ENCODE data around the gene TBCCD1.
"Not testable (repeated sequence)": the region's sequence is repeated elsewhere in the genome, so short reads cannot be mapped to it uniquely, and the experiment has no call there.

TBCCD1 gene

GRCh38 chr3:186596568-186597287, 29.6 kb upstream of the TBCCD1 start:
- FAIRE-seq: no peak
- no peak for DNase-seq (ENCODE audit: low spot score)

DNA sequence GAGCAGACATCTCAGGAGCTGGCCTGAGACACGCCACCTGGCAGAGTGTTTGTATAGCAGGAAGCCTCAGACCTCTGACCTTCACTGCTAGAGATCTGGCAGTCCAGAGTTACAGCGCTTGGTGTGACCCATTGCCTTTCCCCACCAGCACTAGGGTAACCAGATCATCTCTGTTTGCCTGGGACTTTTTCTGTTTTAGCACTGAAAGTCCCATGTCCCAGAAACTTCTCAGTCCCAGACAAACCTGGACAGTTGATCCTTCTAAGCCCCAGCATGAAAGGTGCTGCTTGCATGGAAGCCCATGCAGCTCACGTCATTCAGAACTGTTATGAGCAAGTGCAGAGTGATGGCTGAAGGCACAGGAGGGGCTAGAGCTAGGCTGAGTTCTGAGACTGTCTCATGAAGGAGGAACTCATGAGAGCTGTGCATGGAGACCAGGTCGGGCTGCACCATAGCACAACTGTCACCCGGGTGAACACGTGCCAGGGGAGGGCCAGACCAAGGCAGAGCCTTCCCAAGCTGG, 27.5 kb upstream of the TBCCD1 start:
- DNase-seq (ENCODE audit: low spot score) (no peak), FAIRE-seq (no peak)

- FAIRE-seq: no peak
Measured at GRCh38 chr3:186593862-186594261, 26.7 kb upstream of the TBCCD1 start.

DNA sequence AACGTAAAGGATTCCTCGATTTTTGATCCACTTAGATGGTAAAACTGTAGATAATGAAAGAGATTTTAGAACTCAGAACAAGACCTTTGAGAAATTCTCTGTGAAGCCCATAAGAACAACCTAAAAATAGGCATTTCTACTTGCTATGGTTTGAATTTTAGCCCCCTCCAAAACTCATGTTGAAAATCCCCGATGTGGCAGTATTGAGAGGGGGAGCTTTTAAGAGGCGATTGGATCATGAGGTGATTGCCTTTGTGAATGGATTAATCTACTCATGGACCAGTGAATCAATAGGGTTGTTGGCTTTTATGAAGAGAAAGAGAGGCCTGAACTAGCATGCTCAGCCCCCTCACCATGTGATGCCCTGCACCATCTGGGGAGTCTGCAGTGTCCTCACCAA, 25.5 kb upstream of the TBCCD1 start:
- FAIRE-seq: no peak

More at GRCh38 chr3:186593862-186594261, 26.7 kb upstream of the TBCCD1 start:
- no peak for DNase-seq (ENCODE audit: low spot score)

DNA sequence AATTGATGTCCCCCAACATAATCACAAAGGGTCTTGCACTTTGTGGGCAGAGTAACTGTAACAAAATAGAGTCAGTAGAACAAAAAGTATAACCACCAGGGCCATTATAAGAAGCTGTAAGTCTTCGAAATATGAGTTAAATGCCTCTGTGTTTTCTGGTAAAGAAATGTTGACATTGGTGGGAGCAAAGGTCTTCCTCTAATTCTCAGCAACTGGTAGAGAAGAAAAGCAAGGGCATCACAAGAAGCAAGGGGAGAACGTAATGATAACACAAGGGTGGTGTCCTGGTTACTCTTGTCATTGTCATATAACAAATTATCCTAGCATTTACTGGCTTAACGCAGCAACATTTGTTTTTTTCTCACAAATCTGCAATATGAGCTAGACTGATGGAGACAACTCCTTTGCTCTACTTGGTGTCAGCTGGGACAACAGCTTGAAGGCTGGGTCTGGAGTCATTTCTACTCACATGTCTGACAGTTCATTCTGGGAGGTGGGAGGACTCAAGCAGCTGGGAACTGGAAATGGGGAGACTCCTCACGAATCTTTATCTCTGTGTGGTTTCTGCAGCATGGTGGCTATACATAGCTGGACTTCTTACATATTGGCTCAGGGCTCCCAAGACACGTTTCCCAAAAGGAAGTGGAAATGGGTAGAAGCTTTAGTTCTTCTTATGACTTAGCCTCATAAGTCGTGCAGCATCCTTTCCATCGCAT, 23.6 kb upstream of the TBCCD1 start:
- DNase-seq (ENCODE audit: low spot score): no peak
- no peak for FAIRE-seq

More for the DNA sequence above, 25.5 kb upstream of the TBCCD1 start:
- DNase-seq (ENCODE audit: low spot score): no peak

- no peak for FAIRE-seq
- DNase-seq (ENCODE audit: low spot score): no peak
Measured at GRCh38 chr3:186589856-186590579, 22.9 kb upstream of the TBCCD1 start.

DNA sequence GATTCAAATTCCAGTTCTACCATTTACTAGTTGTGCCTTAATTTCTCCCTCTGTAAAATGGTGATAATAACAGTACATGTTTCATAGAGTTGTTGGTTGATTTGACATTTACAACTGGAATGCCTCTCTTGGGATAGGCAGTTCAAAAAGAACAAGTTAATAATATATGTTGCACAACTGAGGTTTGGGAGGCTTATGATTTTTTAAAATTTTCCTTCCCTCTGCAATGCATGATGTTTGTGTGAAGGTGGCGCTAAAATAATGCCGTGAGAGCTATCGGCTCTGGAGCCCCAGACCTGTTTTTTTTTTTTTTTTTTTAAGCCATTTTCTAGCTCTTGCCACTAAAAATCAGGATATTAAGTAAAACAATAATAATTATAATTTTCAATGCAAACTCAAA, 22.0 kb upstream of the TBCCD1 start:
- DNase-seq (ENCODE audit: low spot score): no peak
- FAIRE-seq: no peak

DNA sequence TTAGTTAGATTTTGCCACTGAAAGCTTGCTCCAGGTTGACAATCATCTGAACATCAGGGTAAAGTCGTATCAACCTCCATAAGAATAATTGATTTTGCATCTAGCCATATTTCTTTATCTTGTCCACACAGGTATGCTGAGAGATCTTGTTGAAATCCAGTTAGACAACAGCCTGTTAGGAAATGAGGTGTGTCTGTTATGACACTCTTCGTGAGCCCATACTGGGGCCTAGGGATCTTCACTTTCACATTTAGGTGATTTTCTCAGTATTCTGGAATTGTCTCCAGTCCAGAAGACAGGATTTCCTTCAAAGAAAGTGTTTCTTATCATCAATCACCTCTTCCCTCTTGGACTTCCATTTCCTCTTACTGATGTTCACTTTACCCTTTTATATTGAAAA, 21.5 kb upstream of the TBCCD1 start:
- FAIRE-seq (peak; percentile 61), DNase-seq (ENCODE audit: low spot score) (no peak)

DNA sequence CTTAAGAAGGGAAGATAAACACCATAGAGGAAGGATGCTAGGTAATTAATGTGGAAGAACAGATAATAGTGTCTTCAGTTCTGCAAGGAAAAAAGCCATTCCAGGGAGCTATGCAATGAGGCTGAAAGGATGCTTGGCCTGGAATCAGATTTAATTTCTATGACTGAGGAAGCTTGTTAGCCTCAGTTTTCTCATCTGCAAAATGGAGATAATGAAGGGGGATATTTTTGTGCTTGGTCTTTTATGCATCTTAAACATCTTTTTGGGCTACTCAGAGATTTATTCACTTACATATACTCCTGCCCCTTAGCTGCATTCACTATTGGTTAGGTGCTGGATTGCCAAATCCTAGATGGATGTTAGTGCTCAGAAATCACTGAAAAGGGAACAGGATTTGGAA, 20.0 kb upstream of the TBCCD1 start:
- DNase-seq (ENCODE audit: low spot score) (no peak), FAIRE-seq (no peak)

DNA sequence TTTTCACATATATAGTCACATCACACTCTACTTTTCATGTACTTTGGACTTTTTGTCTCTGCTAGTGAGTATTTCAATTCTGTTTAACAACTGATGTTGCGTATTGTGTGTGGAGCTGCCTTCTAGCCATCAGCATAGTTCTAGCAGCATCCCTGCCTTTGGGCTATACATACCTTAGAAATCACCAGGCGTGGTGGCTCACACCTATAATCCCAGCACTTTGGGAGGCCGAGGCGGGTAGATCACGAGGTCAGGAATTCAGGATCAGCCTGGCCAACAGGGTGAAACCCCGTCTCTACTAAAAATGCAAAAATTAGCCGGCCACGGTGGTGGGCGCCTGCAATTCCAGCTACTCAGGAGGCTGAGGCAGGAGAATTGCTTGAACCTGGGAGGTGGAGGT, 19.1 kb upstream of the TBCCD1 start:
- not testable (repeated sequence) for FAIRE-seq; DNase-seq (ENCODE audit: low spot score)

DNA sequence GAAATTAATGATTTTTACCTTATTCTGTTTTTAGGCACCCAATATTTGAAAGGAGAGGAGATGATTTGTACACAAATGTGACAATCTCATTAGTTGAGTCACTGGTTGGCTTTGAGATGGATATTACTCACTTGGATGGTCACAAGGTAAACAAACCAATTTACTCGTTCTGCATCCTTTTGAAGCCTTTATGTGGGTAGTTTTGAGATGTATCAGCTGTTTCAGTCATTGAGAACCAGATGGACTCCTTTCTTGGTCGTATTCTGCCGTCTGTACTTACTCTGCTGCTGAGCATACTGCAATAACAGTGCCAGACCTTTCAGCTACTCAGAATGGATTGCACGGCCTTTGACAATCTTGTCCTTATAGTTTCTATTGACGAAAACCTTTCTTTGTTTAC, 16.7 kb upstream of the TBCCD1 start:
- no peak for DNase-seq (ENCODE audit: low spot score)

DNA sequence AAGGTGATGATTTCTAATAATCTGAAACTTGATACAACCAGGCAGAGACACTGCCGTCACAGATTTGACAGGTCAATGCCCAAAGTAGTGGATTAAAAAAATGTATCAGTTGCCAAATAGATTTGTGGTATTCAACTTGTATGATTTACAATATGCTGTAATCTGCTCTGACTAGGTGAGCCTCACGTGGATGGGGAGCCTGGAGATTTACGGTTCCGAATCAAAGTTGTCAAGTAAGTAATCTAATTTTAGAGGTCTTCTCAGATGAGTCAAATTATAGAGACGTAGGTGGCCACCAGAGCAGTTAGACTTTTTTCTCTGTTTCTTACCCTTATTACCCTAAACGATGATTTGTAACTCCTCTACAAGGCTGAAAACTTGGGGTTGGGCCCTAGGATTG, 15.4 kb upstream of the TBCCD1 start:
- no peak for DNase-seq (ENCODE audit: low spot score)

More for the DNA sequence above, 16.7 kb upstream of the TBCCD1 start:
- FAIRE-seq: no peak

DNA sequence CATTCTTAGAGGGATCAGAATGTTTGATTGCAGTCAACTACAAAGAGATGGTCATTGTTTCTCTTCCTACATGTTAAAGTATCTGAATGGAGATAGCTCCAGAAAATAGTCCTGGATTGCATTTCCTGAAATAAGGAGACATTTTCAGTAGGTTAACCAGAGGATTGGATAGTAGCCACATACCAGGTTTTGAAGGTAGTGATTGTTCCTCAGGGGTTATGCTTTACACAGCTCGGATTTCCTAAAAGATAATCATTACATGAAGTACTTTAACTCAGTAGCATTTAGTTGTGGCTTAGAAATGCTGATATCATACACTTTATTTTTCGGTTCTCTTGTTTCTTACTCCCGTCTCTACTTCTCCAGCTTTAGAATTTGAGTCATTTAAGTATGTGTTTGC, 13.6 kb upstream of the TBCCD1 start:
- FAIRE-seq: no peak
- no peak for DNase-seq (ENCODE audit: low spot score)

More for the DNA sequence above, 15.4 kb upstream of the TBCCD1 start:
- FAIRE-seq: no peak

DNA sequence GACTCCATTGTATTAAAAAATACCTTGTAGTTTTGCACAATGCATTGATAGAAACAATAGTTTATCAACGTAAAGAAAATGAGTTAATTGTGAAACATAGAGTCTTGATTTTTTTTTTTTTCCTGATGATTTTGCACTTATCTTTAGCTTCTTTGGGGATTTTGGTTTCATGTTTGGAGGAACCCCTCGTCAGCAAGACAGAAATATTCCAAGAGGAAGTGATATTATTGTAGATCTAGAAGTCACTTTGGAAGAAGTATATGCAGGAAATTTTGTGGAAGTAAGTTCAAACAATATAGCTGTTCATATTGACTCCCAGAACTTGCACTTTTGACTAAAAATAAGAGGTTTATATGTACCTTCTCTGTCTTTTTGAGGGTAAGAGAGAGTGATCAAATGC, 10.4 kb upstream of the TBCCD1 start:
- FAIRE-seq: no peak
- DNase-seq (ENCODE audit: low spot score): no peak

DNA sequence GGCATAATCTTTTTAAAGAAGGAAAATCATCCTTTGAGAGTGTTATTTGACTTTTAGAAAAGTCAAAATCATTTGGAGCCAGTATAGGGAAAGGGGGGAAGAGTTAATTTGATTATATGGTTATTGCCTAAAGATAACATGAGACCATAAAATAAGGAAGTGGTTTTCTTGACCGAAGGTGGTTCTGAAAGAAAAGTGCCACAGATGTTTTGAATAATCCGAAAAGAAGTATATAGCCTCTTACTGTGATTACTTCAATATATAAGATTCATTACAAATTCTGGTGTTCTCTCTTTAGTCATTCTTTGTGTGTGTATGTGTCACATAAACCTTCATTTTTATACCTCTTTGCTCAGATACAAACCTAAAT, 4.5 kb upstream of the TBCCD1 start:
- FAIRE-seq (no peak), DNase-seq (ENCODE audit: low spot score) (no peak)

DNA sequence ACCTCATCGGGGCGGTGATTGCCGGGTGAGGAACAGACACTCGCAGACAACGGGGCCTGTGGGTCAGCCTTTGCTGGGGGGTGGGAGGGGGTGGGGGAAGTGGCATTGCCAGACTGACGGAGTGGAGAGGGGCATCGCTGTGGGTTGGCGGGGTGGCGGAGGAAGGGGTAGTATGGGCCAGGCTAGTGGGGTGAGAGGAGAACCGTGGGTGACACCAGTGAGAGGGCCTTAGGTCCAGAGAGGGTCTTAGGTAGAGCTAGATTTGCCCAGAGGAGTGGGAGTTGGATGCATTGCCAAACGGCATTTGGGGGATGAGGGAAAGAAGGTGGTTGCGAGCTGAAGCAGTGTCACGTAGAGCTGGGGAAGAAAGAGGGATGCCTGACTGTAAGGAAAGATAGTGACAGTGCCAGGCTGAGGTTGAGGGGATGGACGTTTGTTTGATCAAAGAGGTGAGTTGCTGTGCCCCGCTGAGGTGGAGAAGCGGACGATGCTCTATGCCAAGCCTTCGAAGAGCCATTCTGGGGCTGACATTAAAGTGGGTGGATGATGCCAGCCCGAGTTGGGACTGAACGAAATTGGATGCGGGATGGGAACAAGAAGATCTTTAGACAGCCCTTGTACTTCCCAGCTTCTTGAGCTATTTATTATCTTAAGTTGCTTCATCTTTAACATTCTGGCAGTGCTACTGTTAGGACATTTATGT, 4.0 kb upstream of the TBCCD1 start:
- no peak for DNase-seq (ENCODE audit: low spot score)
- no peak for FAIRE-seq

- no peak for FAIRE-seq
- DNase-seq (ENCODE audit: low spot score): peak; percentile 97
Measured at GRCh38 chr3:186570096-186570940, 3.2 kb upstream of the TBCCD1 start, which contains the start of gene DNAJB11. DNAJB11 (plus strand) TSS chr3:186570720; CDS start chr3:186570898, 178 bp downstream.

GRCh38 chr3:186569779-186570095, 2.6 kb upstream of the TBCCD1 start:
- no peak for FAIRE-seq
- no peak for DNase-seq (ENCODE audit: low spot score)

DNA sequence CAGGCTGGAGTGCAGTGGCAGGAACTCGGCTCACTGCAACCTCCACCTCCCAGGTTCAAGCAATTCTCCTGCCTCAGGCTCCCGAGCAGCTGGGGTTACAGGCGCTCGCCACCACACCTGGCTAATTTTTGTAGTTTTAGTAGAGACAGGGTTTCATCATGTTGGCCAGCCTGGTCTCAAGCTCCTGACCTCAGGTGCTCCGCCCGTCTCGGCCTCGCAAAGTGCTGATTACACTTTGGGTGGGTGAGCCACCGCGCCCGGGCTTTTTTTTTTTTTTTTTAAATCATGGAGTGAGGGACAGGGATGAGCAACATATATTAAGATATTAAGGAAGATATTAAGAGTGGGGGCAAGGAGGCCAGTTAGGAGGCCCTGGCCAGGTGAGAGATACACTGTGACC, 2.2 kb upstream of the TBCCD1 start:
- not testable (repeated sequence) for DNase-seq (ENCODE audit: low spot score); FAIRE-seq

- no peak for DNase-seq (ENCODE audit: low spot score)
Measured at GRCh38 chr3:186566772-186567071, 417 bp downstream of the TBCCD1 start.

GRCh38 chr3:186564586-186564985, 2.6 kb downstream of the TBCCD1 start:
- FAIRE-seq: no peak

More at GRCh38 chr3:186566772-186567071, 417 bp downstream of the TBCCD1 start:
- FAIRE-seq: no peak

More at GRCh38 chr3:186564586-186564985, 2.6 kb downstream of the TBCCD1 start:
- no peak for DNase-seq (ENCODE audit: low spot score)
